GM11168 (cell line): ENCODE results near the gene AICDA.
"Not testable (repeated sequence)": the region's sequence is repeated elsewhere in the genome, so short reads cannot be mapped to it uniquely, and the experiment has no call there.

Source experiments
- in situ Hi-C: fragments of 300-500 bp; cut with MboI; formaldehyde crosslinking; loops from one replicate; pipeline ENCODE4 v1.12.0; 2022; ENCODE audit warnings: low sequenced_read_pairs; ENCODE audit not compliant: unreplicated experiment

AICDA gene

DNA sequence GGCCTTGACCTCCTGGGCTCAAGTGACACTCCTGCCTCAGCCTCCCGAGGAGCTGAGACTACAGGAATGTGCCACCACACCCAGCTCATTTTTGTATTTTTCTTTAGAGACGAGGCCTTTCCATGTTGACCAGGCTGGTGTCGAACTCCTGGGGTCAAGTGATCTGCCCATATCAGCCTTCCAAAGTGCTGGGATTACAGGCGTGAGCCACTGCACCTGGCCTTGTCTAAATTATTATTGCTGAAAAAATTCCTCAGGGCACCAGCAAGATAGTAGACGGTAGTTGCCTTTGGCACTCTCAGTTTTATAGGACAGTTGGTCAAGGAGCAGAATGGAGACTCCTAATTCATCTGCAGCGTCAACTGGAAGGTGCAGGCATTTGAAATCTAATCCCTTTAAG lies 2.5 kb upstream of the AICDA start:
- in situ Hi-C loops = no loop called here

DNA sequence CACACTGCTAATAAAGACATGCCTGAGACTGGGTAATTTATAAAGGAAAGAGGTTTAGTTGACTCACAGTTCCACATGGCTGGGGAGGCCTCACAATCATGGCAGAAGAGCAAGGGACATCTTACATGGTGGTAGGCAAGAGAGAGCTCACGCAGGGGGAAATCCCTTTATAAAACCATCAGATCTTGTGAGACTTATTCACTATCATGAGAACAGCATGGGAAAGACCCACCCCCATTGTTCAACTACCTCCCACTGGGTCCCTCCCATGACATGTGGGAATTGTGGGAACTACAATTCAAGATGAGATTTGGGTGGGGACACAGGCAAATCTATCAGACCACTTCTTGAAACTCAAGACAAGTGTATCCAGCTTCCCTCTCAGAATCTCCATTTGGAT lies 1.2 kb upstream of the AICDA start:
- in situ Hi-C loops = loop anchor here (5.0 kb wide), 1 partner anchor 38 kb away; no protein-coding TSS in a partner anchor

DNA sequence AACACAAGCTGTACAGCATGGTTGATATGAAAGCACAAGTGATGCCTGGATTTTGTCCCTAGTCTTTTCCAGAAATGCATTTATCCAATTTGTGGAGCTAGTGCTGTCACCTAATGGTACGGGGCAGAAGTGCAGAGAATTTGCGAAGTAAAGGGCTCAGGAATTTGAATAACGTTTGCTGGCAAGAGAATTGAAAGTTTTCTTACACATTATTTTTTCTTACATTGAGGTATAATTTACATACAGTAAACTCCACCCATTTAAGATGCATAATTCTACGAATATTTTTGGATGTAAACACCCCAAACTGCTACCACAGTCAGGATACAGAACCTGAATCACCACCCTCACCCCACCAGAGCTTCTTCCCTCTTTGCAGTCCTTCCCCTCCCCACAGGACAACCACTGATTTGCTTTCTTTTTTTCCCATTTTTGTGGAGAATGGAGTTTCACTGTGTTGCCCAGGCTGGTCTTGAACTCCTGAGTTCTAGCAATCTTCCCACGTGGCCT lies 3.5 kb downstream of the AICDA start:
- in situ Hi-C loops = no loop called here

DNA sequence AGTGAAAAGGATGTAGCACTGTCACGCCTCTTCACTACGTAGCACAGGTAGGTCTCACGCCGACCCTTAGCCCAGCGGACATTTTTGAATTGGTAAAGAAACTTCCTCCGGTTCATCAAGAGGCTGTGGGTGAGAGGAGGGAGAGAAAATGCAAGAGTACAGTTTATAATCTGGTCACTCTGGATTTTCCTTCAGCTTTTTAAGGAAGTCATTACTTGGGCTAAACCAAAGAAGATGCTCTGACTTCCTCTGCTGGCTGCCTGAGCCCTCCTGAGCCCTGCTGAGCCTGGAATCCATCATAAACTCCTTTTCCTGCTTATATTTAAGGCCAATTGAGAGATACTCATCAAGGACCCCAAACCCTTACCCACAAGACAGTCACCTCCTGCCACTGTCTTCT lies 5.8 kb downstream of the AICDA start:
- in situ Hi-C loops = no loop called here

DNA sequence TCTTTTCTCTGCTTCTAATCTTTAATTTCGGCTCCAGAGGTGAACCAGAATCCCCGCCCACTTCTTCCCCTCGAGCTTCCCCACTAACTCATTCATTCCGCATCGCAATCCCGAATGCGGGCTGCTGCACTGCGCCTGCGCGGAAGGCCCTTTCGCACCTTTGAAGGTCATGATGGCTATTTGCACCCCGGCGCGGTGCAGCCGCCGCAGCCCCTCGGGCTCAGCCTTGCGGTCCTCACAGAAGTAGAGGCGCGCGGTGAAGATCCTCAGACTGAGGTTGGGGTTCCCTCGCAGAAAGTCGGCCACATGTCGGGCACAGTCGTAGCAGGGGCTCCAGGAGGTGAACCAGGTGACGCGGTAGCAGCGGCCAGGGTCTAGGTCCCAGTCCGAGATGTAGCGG lies 7.6 kb downstream of the AICDA start:
- in situ Hi-C loops = no loop called here

DNA sequence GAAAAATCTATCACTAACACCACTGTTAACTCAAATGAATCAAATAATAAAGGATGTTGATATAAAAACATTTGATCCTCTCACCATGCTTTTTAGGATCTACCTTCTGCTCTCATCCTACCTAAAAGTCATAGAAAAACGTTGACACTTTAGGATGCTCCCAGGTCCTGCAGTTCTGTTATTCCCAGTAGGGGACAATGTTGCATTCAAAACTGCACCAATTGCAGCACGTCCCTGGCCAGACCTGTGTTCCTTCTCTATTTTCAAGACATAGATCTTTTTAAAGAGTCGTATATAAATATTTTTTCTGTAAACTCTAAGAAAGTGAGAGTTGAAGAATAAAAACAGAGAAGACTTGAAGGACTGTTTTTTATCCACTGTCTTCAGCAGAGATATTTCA lies 8.8 kb downstream of the AICDA start:
- in situ Hi-C loops = no loop called here

DNA sequence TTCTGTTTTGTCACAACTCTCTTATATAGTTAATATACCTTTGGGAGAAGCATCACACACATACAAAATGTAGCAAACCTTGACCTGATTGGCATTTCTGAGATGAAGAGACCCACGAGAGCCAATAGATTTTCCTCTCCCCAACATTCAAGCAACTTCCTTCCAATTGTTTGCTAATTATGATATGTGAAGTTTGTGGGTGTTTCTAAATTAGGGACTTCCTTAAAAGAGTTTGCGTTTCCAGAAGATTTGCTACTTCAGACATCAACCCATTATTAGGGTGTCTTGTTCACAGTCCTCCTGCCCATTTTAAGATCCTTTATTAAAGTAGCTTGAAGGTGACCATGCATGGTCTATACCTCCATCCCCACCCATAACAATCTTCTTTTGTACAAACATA lies 9.4 kb downstream of the AICDA start:
- in situ Hi-C loops = no loop called here

DNA sequence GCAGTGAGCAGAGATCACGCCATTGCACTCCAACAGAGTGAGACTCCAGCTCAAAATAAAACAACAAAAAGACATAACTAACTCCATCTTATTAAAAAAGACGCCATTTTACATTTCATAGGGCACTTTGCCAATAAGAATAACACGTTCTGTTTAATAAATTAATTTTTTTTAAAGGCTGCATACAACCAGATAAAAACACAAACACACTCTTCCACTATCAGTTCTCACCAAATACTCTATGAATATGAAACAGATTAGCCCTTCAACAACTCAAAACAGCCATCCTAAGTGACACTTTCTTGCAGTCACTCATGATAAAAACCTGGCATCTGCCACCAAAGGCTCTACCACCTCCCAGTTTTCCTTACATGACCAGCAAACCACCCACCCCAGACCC lies 16.1 kb downstream of the AICDA start:
- in situ Hi-C loops = no loop called here

DNA sequence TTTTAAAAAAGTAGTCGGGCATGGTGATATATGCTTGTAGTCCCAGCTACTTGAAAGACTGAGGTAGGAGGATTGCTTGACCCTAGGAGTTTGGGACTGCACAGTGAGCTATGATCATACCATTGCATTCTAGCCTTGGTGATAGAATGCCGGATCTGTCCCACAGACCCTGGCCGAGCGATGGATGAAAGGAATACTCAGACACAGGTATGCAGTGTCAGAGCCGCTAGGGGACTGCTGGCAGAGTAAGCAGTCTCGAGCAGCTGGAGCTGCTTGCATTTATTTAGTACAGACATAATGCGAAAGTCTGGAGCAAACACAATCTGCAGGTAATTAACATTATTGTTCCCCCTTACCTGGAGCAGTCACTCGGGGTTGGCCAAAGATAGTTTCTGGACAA lies 18.6 kb downstream of the AICDA start:
- in situ Hi-C loops = no loop called here

DNA sequence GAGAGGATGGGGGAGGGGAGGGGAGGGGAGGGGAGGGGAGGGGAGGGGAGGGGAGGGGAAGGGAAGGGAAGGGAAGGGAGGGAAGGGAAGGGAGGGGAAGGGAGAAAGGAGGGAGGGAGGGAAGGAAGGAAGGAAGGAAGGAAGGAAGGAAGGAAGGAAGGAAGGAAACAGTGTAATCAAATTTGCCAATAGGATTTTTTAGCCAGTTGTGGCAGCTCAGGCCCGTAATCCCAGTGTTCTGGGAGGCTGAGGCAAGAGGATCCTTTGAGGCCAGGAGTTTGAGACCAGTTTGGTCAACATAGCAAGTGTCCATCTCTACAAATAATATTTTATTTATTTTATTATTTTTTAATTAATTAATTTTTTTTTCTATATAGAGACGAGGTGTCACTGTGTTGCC lies 19.4 kb downstream of the AICDA start:
- in situ Hi-C loops = no loop called here

DNA sequence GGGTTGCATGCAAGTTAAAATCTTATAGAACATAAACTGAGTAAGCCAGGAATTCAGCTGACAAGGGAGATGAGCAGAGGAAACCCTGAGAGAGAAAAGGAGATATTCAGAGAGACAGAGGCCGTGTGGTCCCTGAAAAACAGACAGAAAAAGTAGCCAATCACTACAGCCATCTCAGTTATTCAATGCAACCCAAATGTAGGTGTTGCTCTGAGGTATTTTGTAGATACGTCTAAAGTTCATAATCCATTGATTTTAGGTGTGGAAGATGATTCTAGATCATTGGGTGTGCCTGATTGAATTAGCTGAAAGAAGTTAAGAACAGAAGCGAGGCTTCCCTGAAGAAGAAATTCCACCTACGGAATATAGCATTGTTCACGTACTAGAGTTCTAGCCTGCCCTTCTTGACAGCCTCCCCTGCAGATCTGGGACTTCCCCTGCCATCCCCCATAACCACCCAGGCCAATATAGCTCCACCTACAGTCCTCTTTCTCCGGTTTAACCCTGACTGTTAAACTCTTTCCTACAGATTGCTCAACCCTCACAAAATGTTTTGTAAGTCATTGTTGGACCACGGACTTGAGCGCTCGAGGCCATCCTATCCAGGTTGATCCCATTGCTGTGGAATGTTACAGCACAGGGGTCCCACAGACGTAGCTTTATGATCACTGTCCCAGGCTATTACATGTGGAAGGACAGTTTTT lies 21.7 kb downstream of the AICDA start:
- in situ Hi-C loops = no loop called here

DNA sequence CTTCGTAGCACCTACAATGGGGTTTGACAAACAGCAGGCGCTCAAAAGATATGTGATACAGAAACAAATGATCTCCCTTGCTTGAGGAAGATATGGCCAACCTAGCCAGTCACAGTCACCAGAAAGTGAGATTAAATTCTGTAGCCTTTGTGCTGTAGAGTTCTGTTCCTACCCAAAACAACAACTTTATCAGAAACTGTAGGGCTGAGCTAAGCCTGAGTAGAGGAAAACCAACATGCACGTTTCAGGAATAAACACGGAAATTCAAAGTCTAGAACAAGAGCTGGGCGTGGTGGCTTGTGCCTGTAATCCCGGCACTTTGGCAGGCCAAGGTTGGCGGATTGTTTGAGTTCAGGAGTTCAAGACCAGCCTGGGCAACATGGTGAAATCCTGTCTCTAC lies 23.0 kb downstream of the AICDA start:
- in situ Hi-C loops = no loop called here

DNA sequence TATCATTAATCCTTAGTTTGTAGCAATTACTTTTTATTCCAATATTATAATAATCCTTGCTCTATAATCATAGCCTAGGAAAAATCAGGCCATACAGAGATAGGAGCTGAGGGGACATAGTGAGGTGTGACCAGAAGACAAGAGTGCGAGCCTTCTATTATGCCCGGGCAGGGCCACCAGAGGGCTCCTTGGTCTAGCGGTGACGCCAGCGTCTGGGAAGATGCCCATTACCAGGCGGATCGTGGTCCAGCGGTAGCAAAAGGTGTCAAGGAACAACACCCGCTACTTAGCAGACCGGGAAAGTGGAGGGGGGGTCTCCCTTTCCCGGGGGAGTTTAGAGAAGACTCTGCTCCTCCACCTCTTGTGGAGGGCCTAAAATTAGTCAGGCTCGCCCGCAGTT lies 28.2 kb downstream of the AICDA start:
- in situ Hi-C loops = not testable (repeated sequence)

DNA sequence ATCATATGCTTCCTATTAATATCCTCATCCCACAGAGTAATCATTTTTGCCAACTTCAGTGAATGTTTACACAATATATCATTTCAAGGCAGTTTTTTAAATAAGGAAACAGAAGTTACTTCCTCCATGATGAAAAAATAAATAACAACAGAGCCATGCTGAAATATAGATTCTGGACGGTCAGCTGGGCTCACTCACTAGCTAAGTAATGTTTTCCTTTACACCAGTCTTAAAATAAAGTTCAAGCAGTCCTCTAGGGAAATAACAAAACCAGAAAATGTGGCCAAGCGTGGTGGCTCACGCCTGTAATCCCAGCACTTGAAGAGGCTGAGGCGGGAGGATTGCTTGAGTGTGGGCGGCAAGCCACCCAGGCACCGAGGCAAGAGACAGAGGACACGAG lies 28.7 kb downstream of the AICDA start:
- in situ Hi-C loops = no loop called here

DNA sequence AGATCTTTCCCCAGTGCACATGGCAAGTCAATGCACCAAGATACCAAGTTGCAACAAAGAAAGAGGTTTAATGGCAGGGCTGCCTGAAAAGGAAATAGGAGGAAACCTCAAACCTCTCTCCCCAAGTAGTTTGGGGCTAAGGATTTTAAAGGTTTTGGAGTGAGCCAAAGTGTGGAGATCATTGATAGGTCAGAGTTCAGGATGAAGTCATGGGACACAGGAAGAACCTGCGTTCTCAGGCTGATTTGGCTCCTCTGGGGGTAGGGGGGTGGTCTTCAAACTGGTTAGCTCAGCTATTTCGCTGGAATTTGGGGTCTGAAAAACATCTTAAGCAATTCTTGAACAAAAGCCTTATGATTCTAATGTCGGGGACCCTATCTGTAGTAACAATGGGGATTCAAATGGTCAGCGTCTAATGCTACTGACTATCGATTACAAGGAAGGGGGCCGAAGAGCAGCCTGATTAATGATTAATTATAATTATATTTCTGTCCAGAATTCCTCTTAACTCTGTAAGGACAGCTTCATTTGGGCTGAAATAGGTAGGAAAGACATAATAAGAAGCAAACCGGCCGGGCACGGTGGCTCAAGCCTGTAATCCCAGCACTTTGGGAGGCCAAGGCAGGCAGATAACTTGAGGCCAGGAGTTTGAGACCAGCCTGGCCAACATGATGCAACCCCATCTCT lies 31.4 kb downstream of the AICDA start:
- in situ Hi-C loops = no loop called here

DNA sequence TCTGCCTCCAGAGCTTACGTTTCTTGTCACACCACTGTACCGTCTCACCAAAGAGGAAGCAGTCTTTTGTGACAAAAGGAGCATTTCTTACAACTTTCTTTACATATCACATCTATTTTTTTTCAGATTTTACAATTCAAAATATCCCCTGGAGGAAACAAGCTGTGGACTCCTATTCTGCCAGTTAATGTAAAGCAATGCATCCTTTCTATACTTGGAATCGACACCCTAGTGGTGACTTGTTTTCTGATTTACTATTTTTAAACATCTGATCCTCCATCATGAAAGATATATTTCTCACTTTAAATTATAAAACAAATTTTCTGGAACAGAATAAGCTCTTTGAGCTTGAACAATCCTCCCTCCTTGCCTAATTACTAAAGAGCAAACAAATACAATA lies 34.8 kb downstream of the AICDA start:
- in situ Hi-C loops = no loop called here

DNA sequence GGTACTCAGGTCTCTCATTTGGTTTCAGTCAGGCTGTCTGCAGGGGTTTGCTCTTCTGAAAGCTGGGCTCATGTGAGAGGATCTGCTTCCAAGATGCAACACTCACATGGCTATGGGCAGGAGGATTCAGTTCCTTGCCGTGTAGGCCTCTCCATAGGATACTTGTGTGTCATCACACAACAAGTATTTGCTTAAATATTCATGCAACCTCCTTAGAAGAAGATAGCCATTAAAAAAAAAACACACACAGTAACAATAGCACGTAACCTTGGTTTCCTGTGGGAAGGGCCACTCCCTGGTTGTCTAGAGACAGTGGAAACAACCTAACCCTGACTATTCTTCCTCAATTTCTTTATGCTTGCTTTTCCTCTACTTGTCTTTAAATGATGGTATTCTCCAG lies 40.2 kb downstream of the AICDA start:
- in situ Hi-C loops = no loop called here

DNA sequence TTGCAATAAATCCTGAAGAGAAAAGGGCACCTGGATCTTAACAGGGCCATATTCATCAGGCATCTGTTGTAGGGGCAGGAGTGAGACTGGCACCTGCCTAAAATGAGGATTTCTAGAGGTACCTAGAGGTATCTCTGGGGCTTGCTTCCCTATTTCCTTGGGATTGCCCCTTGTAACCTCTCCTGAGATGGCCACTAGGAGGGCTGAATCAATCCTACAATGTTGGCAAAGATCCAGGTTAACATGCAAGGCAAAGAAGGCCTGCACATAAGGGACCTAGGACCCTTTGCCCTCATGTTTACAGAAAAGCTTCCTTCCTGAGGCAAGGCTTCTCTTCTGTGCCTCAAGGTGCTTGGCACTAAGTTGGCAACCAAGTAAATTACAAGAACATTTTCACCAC lies 46.1 kb downstream of the AICDA start:
- in situ Hi-C loops = no loop called here

DNA sequence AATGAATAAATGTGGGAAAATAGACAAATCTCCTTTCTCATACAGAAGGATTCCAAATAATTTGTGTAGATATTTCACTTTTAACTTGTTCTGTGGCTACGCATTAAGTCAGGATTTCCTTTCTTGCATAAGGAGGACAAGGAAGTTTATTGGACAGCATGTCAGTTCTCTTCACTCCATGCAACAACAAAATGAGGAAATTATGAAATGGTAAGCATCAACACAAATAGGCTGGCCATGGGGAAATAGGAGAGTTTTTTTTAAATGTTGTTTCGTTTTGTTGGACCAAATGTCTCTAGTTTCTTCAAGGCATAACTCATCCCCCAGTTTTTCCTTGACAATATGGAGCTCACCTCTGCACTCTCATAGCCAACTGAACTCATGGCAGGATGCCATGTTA lies 46.6 kb downstream of the AICDA start:
- in situ Hi-C loops = not testable (repeated sequence)

DNA sequence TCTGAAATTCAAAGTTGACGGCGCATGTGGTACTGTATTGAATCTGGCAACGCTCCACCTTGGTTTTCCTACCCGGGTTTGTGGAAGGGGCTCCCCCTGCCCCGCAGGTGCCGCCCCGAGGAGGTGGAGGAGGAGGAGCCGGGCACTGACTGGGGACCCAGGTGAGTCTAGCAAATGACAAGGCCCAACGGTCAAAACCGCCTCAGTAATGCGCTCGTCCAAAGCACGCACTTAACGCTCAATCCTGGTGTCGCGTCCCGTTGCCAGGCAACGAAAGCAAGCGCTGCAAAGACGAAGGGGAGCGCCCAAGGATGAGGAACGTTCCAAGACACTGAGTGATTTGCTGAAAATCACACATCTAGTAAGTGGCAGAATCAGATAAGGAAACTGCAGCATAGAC lies 48.0 kb downstream of the AICDA start:
- in situ Hi-C loops = no loop called here

DNA sequence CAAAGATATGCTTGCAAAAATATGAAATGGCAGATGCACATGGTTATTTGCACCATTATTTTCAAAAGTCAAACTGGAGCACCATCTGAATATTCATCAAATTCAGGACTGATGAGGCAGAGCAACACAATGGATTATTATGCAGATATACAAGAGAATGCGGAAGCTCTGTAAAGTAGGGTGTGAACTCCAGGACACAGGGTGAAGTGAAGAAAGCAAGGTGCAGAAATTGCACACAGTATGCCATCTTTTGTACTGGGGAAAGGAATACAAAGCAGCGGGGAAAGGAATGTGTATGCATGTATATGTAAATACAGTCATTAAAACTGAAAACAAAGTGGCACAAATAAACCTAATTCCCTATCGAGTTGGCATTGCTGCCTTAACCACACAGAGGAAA lies 49.3 kb downstream of the AICDA start:
- in situ Hi-C loops = no loop called here

DNA sequence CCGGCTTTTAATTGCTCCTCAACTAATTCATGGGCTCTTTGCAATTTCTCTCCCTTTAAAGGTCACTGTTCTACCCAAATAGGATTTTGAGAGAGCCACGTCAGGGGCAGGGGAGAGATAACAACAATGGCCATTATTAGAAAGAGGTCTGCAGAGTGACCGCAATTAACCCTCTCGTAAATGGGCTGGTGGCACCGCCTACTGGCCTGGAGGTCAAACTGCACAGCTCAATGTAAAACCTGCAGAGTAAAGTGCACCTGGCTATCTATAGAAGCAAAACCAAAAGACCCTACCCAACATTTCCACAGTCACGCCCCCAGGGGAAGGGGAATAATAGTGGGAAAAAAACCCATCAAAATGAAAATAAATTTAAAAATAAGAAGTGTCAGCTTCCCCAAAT lies 50.3 kb downstream of the AICDA start:
- in situ Hi-C loops = no loop called here
